WTC11 (cell line): ENCODE results near the gene GLI2. TPM values are rescaled to one million over a fixed set of nuclear protein-coding genes. Genes with fewer than 3 reads are reported as not detected.

Experiments
- ATAC-seq: fragments of 200-7000 bp; cut with Tn5 transposase; 2 replicates; pipeline ENCODE4 v1.10.0; 2021; ENCODE audit warnings: mild to moderate bottlenecking, moderate library complexity
- CTCF ChIA-PET: fragments of 300-600 bp; sonication (Branson Sonifier 250); formaldehyde crosslinking; loops from one replicate; lab custom pipeline; 2021; ENCODE audit warnings: antibody characterized with exemption; lab: Charles Lee
- POLR2A ChIA-PET: fragments of 350-600 bp; sonication (Branson Sonifier 250); formaldehyde crosslinking; loops from one replicate; lab custom pipeline; 2021; ENCODE audit warnings: antibody characterized with exemption; lab: Charles Lee
- DNase-seq: peaks from one replicate; pipeline ENCODE4 v3.0.0; 2021; ENCODE audit warnings: low spot score
- H3K27ac Mint-ChIP-seq: 2 replicates; pipeline ENCODE4 v1.8.0; 2021; ENCODE audit warnings: mixed read lengths
- H3K27me3 Mint-ChIP-seq: 2 replicates; pipeline ENCODE4 v1.8.0; 2021; ENCODE audit warnings: low read depth, mild to moderate bottlenecking, moderate library complexity, mixed read lengths
- H3K36me3 Mint-ChIP-seq: 2 replicates; pipeline ENCODE4 v1.8.0; 2021; ENCODE audit warnings: mixed read lengths
- H3K4me1 Mint-ChIP-seq: 2 replicates; pipeline ENCODE4 v1.8.0; 2022; ENCODE audit warnings: mixed read lengths
- H3K4me3 Mint-ChIP-seq: 2 replicates; pipeline ENCODE4 v1.8.0; 2021; ENCODE audit warnings: mild to moderate bottlenecking, moderate library complexity, mixed read lengths
- H3K9me3 Mint-ChIP-seq: 2 replicates; pipeline ENCODE4 v1.8.0; 2021; ENCODE audit warnings: mixed read lengths
- ARID4B ChIP-seq: sonication (generic); formaldehyde crosslinking; IDR thresholded peaks from 2 replicates; pipeline ENCODE4 v1.8.0; 2023; ENCODE audit warnings: missing genetic modification reagents, mild to moderate bottlenecking, borderline replicate concordance
- CBFB ChIP-seq: sonication (generic); formaldehyde crosslinking; IDR thresholded peaks from 2 replicates; pipeline ENCODE4 v1.8.1; 2022; ENCODE audit warnings: mild to moderate bottlenecking, low read depth, missing genetic modification reagents
- CREB1 ChIP-seq: sonication (generic); formaldehyde crosslinking; IDR thresholded peaks from 2 replicates; pipeline ENCODE4 v1.8.0; 2023; ENCODE audit warnings: mild to moderate bottlenecking, missing genetic modification reagents
- EMX1 ChIP-seq: fragments of 250-450 bp; sonication (Bioruptor Pico); IDR thresholded peaks from 2 replicates; pipeline ENCODE4 v1.8.0; 2021; ENCODE audit warnings: mild to moderate bottlenecking
- GABPB1 ChIP-seq: sonication (generic); formaldehyde crosslinking; IDR thresholded peaks from 2 replicates; pipeline ENCODE4 v1.8.1; 2023; ENCODE audit warnings: mild to moderate bottlenecking, missing genetic modification reagents
- JAZF1 ChIP-seq: fragments of 250-450 bp; sonication (Bioruptor Pico); IDR thresholded peaks from 2 replicates; pipeline ENCODE4 v1.9.0; 2021; ENCODE audit warnings: moderate library complexity, mild to moderate bottlenecking, inconsistent platforms
- MLX ChIP-seq: sonication (generic); formaldehyde crosslinking; IDR thresholded peaks from 2 replicates; pipeline ENCODE4 v1.8.1; 2023; ENCODE audit warnings: mild to moderate bottlenecking, missing genetic modification reagents, moderate library complexity
- MXD4 ChIP-seq: fragments of 250-450 bp; sonication (Bioruptor Pico); IDR thresholded peaks from 2 replicates; pipeline ENCODE4 v1.8.0; 2021; ENCODE audit warnings: mild to moderate bottlenecking, moderate library complexity, borderline replicate concordance
- MYBL2 ChIP-seq: sonication (generic); formaldehyde crosslinking; IDR thresholded peaks from 2 replicates; pipeline ENCODE4 v1.8.1; 2023; ENCODE audit warnings: mild to moderate bottlenecking, moderate library complexity, missing genetic modification reagents
- NFATC4 ChIP-seq: fragments of 250-450 bp; sonication (Bioruptor Pico); IDR thresholded peaks from 2 replicates; pipeline ENCODE4 v1.9.0; 2021; ENCODE audit warnings: mild to moderate bottlenecking
- NR1H2 ChIP-seq: sonication (generic); formaldehyde crosslinking; IDR thresholded peaks from 2 replicates; pipeline ENCODE4 v1.9.0; 2021; ENCODE audit warnings: mild to moderate bottlenecking, moderate library complexity, missing genetic modification reagents
- SP1 ChIP-seq: sonication (generic); formaldehyde crosslinking; conservative IDR thresholded peaks from 2 replicates; pipeline ENCODE4 v1.8.1; 2022; ENCODE audit warnings: missing genetic modification reagents
- TEAD4 ChIP-seq: sonication (generic); formaldehyde crosslinking; IDR thresholded peaks from 2 replicates; pipeline ENCODE4 v1.8.0; 2022; ENCODE audit warnings: mild to moderate bottlenecking, missing genetic modification reagents
- USF1 ChIP-seq: sonication (generic); formaldehyde crosslinking; IDR thresholded peaks from 2 replicates; pipeline ENCODE4 v1.8.0; 2022; ENCODE audit warnings: mild to moderate bottlenecking, missing genetic modification reagents
- ZBTB21 ChIP-seq: sonication (generic); formaldehyde crosslinking; IDR thresholded peaks from 2 replicates; pipeline ENCODE4 v1.8.1; 2023; ENCODE audit warnings: mild to moderate bottlenecking, missing genetic modification reagents, borderline replicate concordance
- ZNF121 ChIP-seq: sonication (generic); formaldehyde crosslinking; IDR thresholded peaks from 2 replicates; pipeline ENCODE4 v1.8.0; 2023; ENCODE audit warnings: missing genetic modification reagents
- ZNF232 ChIP-seq: sonication (generic); formaldehyde crosslinking; IDR thresholded peaks from 2 replicates; pipeline ENCODE4 v1.8.0; 2022; ENCODE audit warnings: mild to moderate bottlenecking, missing genetic modification reagents
- ZNF263 ChIP-seq: sonication (generic); formaldehyde crosslinking; IDR thresholded peaks from 2 replicates; pipeline ENCODE4 v1.8.1; 2022; ENCODE audit warnings: low read depth, mild to moderate bottlenecking, moderate library complexity, missing genetic modification reagents
- ZNF281 ChIP-seq: sonication (generic); formaldehyde crosslinking; IDR thresholded peaks from 2 replicates; pipeline ENCODE4 v1.8.0; 2023; ENCODE audit warnings: mild to moderate bottlenecking, missing genetic modification reagents
- ZNF396 ChIP-seq: fragments of 250-450 bp; sonication (Bioruptor Pico); IDR thresholded peaks from 2 replicates; pipeline ENCODE4 v1.8.0; 2021; ENCODE audit warnings: mild to moderate bottlenecking, moderate library complexity, borderline replicate concordance
- ZNF425 ChIP-seq: fragments of 250-450 bp; sonication (Bioruptor Pico); conservative IDR thresholded peaks from 2 replicates; pipeline ENCODE4 v1.9.0; 2021; ENCODE audit warnings: mild to moderate bottlenecking
- total RNA-seq: library from RNA; stranded (reverse); gene quantifications from 3 replicates; pipeline ENCODE4 v1.2.3, GENCODE V29; 2021
- TF ChIP-seq, protein P1 (sequence below): sonication (generic); formaldehyde crosslinking; IDR thresholded peaks from 2 replicates; pipeline ENCODE4 v1.8.1; 2023; ENCODE audit warnings: mild to moderate bottlenecking, missing genetic modification reagents, moderate library complexity

Gene GLI2
- total RNA-seq, 1 experiment from 2014 or later, result 60.9 TPM

DNA sequence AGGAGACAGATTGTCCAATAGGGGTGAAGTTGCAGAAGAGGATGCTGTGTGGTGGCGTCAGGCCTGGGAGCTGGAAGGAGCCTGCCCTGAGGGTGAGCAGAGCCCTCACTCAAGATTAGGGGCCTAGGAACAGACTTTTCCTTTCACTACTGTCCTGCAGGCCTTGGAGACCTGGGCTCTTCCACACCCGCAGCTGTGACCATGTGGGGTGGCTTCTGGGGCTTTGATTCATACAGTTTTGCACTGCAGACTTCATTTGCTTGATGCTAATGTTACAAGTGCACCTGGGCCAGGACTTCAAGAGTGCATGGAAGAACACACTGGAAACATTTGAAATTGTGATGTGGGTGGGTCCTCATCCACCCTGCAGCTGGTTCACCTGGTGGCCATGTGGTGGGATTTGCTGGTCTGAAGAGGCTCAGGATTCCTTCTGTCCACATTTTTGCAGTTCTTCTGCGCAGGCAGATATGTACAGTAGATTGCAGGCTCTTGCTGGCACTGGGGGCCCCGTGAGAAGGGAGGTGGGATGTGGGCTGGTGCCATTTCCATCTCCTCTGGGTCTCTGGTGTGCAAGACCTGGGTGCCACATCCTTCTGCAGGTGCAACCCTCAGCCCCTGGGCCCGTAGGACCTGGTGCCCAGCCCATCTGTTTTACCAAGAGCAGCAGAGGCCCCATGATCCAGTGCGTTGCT is 9.9 kb downstream of the GLI2 start:
- H3K4me1 Mint-ChIP-seq, result peaks cover 86% of the 10 kb centered on the region
- no peak for TF ChIP-seq JAZF1 (CRISPR knock-in tag)
- TF ChIP-seq NFATC4 (CRISPR knock-in tag), result no peak
- no peak for TF ChIP-seq ZNF281 (CRISPR knock-in tag)
- no peak for TF ChIP-seq CREB1 (CRISPR knock-in tag)
- TF ChIP-seq, protein P1, sequence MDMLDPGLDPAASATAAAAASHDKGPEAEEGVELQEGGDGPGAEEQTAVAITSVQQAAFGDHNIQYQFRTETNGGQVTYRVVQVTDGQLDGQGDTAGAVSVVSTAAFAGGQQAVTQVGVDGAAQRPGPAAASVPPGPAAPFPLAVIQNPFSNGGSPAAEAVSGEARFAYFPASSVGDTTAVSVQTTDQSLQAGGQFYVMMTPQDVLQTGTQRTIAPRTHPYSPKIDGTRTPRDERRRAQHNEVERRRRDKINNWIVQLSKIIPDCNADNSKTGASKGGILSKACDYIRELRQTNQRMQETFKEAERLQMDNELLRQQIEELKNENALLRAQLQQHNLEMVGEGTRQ (CRISPR knock-in tag), result no peak
- no peak for TF ChIP-seq GABPB1 (CRISPR knock-in tag)
- no peak for TF ChIP-seq ZBTB21 (CRISPR knock-in tag)
- TF ChIP-seq ZNF121 (CRISPR knock-in tag), result no peak
- TF ChIP-seq EMX1 (CRISPR knock-in tag), result no peak
- no peak for TF ChIP-seq ZNF263 (CRISPR knock-in tag)
- no peak for TF ChIP-seq NR1H2 (CRISPR knock-in tag)
- no peak for TF ChIP-seq MYBL2 (CRISPR knock-in tag)
- TF ChIP-seq ZNF232 (CRISPR knock-in tag), result no peak
- TF ChIP-seq MXD4 (CRISPR knock-in tag), result no peak
- no peak for TF ChIP-seq CBFB
- TF ChIP-seq, all 79 proteins: peak for 0
- ATAC-seq, result no peak
- no peak for DNase-seq
- Mint-ChIP-seq H3K27ac (no peak overlapping the region; the same call in 1 of the 2 replicates), H3K27me3 (no peaks in the 10 kb centered on the region), H3K36me3 (no peaks in the 10 kb centered on the region), H3K9me3 (no peaks in the 10 kb centered on the region), H3K4me3 (no peak overlapping the region)
- ChIA-PET CTCF (interaction anchor here (0.6 to 0.9 kb wide), 3 partner anchors 8 to 1098 kb away, joined by 3 read pairs; no protein-coding TSS in a partner anchor), POLR2A (interaction anchor here (2.1 kb wide), 1 partner anchor 13 kb away, joined by 9 read pairs; no protein-coding TSS in a partner anchor)

GRCh38 chr2:120746144-120746543 is 10.5 kb downstream of the GLI2 start:
- TF ChIP-seq, protein P1 (CRISPR knock-in tag), result no peak
- TF ChIP-seq ARID4B (CRISPR knock-in tag), result no peak
- TF ChIP-seq NFATC4 (CRISPR knock-in tag), result no peak
- TF ChIP-seq ZNF396, result no peak
- no peak for TF ChIP-seq TEAD4 (CRISPR knock-in tag)
- no peak for TF ChIP-seq CBFB
- TF ChIP-seq SP1 (CRISPR knock-in tag), result no peak
- TF ChIP-seq ZNF425, result no peak
- TF ChIP-seq MLX (CRISPR knock-in tag), result no peak
- TF ChIP-seq USF1 (CRISPR knock-in tag), result no peak
- TF ChIP-seq EMX1 (CRISPR knock-in tag), result no peak
- POLR2A ChIA-PET, result interaction anchor here (2.1 kb wide), 1 partner anchor 12 kb away, joined by 9 read pairs; no protein-coding TSS in a partner anchor
- Mint-ChIP-seq H3K36me3 (no peaks in the 10 kb centered on the region), H3K4me3 (no peak overlapping the region), H3K27me3 (no peaks in the 10 kb centered on the region), H3K4me1 (peaks cover 89% of the 10 kb centered on the region), H3K27ac (no peak overlapping the region), H3K9me3 (no peaks in the 10 kb centered on the region)
- ATAC-seq (no peak), DNase-seq (no peak)
- CTCF ChIA-PET, result interaction anchor here (0.9 kb wide), 1 partner anchor 9 kb away, joined by 3 read pairs; no protein-coding TSS in a partner anchor
